HG02870 (cell line): Measurements from ENCODE around the gene AGO1.
"Not testable (repeated sequence)": the region's sequence is repeated elsewhere in the genome, so short reads cannot be mapped to it uniquely, and the experiment has no call there.

ENCODE experiments used
- ATAC-seq: cut with Tn5 transposase; IDR thresholded peaks from one replicate; pipeline ENCODE4 v1.9.1; 2021; ENCODE audit warnings: mild to moderate bottlenecking, moderate library complexity; ENCODE audit not compliant: unreplicated experiment

The AGO1 gene

GRCh38 chr1:35869245-35869950 lies 13.6 kb upstream of the AGO1 start:
- not testable (repeated sequence) for ATAC-seq

- no peak for ATAC-seq
These were observed 12.2 kb upstream of the AGO1 start for GRCh38 chr1:35870651-35871309.

- no peak for ATAC-seq
These were observed 9.7 kb upstream of the AGO1 start for GRCh38 chr1:35873243-35873750.

GRCh38 chr1:35874115-35874514 lies 8.9 kb upstream of the AGO1 start:
- ATAC-seq, result not testable (repeated sequence)

GRCh38 chr1:35876988-35877387 lies 6.0 kb upstream of the AGO1 start:
- ATAC-seq, result no peak

- no peak for ATAC-seq
These were observed 1.1 kb upstream of the AGO1 start for GRCh38 chr1:35881850-35882273.

GRCh38 chr1:35882586-35882944 lies 444 bp upstream of the AGO1 start:
- no peak for ATAC-seq

- peak; percentile 15 for ATAC-seq
These were observed 659 bp downstream of the AGO1 start for GRCh38 chr1:35883635-35884101.

- no peak for ATAC-seq
These were observed 1.9 kb downstream of the AGO1 start for GRCh38 chr1:35884934-35885333.

GRCh38 chr1:35885961-35886558 lies 3.1 kb downstream of the AGO1 start:
- no peak for ATAC-seq

- no peak for ATAC-seq
These were observed 3.8 kb downstream of the AGO1 start for GRCh38 chr1:35886577-35887431.

- no peak for ATAC-seq
These were observed 4.5 kb downstream of the AGO1 start for GRCh38 chr1:35887508-35887907.

- ATAC-seq, result no peak
These were observed 5.2 kb downstream of the AGO1 start for GRCh38 chr1:35888255-35888654.

GRCh38 chr1:35888981-35889380 lies 6.0 kb downstream of the AGO1 start:
- ATAC-seq, result not testable (repeated sequence)

GRCh38 chr1:35893051-35893879 lies 10.3 kb downstream of the AGO1 start:
- ATAC-seq, result no peak

- peak; percentile 58 for ATAC-seq
These were observed 11.2 kb downstream of the AGO1 start for GRCh38 chr1:35894183-35894582.

GRCh38 chr1:35894656-35895055 lies 11.6 kb downstream of the AGO1 start:
- no peak for ATAC-seq

GRCh38 chr1:35899941-35900340 lies 16.9 kb downstream of the AGO1 start:
- no peak for ATAC-seq

GRCh38 chr1:35901235-35901634 lies 18.2 kb downstream of the AGO1 start:
- no peak for ATAC-seq

GRCh38 chr1:35902671-35903070 lies 19.7 kb downstream of the AGO1 start:
- ATAC-seq, result no peak
